NT2/D1 (cell line): ENCODE data around the gene ZDHHC20.

Experiments used
- YY1 ChIP-seq: IDR thresholded peaks from 2 replicates; pipeline ENCODE4 v1.6.1; 2011; ENCODE audit not compliant: insufficient read length, insufficient read depth
- ZNF274 ChIP-seq: IDR thresholded peaks from 2 replicates; pipeline ENCODE4 v1.6.1; 2011; ENCODE audit warnings: mild to moderate bottlenecking, low read depth, low read length

DNA sequence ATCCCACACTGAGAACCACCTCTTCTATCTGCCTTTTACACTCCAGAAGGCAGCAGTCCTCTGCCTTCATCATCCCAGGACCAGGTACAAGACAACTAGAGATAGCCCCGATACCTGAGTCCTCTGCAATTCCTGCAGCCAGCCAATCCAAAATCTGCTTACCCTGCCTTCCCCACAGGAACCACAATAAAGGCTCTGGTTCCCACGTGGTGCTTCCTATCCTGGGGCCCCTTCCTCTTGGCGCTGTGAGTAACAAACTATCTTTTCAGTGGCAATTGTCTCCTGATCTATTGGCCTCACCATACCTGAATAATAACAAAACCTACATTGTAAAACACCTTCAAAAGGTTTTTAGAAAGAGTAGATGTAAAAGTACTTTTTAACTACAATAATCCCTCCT, 63.1 kb downstream of the ZDHHC20 start:
- TF ChIP-seq YY1: no peak
- TF ChIP-seq ZNF274: no peak
